Lung (tissue), 12 donors: ENCODE measurements around the gene A3GALT2. TPM values are rescaled to one million over a fixed set of nuclear protein-coding genes. Genes with fewer than 3 reads are reported as not detected.

ENCODE experiments used
- ATAC-seq: fragments of 200-7000 bp; cut with Tn5 transposase; one replicate; pipeline ENCODE4 v1.9.1; 2020; ENCODE audit warnings: moderate number of reproducible peaks; ENCODE audit not compliant: insufficient read depth, low FRiP score
- DNase-seq, 3 donors: peaks; one replicate each; pipeline ENCODE4 v3.0.0-alpha.2; 2013 to 2017
- H3K27ac ChIP-seq, 2 donors: one replicate each; pipeline ENCODE4 v1.5.1; 2013; ENCODE audit warnings: mild to moderate bottlenecking in 2 of 2, moderate library complexity in 2 of 2, control low read depth in 1 of 2, inconsistent platforms in 1 of 2, low read depth in 1 of 2, low read length in 1 of 2
- H3K27me3 ChIP-seq, 3 donors: one replicate each; pipeline ENCODE4 v1.5.1; 2013; ENCODE audit warnings: low read length in 2 of 3; ENCODE audit not compliant: control insufficient read depth in 3 of 3, insufficient read depth in 3 of 3
- H3K36me3 ChIP-seq, 4 donors: one replicate each; pipeline ENCODE4 v1.5.1; 2013; ENCODE audit warnings: low read length in 4 of 4, mild to moderate bottlenecking in 1 of 4, moderate library complexity in 1 of 4; ENCODE audit not compliant: control insufficient read depth in 4 of 4, insufficient read depth in 4 of 4
- H3K4me1 ChIP-seq, 5 donors: one replicate each; pipeline ENCODE4 v1.5.1; 2013; ENCODE audit warnings: low read length in 5 of 5, mild to moderate bottlenecking in 2 of 5, moderate library complexity in 1 of 5; ENCODE audit not compliant: control insufficient read depth in 5 of 5, insufficient read depth in 5 of 5
- H3K4me3 ChIP-seq: one replicate; pipeline ENCODE4 v1.5.1; 2013; ENCODE audit warnings: mild to moderate bottlenecking, control low read depth, moderate library complexity
- H3K9ac ChIP-seq, 2 donors: one replicate each; pipeline ENCODE4 v1.5.1; 2013; ENCODE audit warnings: low read length in 2 of 2, control low read depth in 1 of 2; ENCODE audit not compliant: insufficient read depth in 1 of 2
- H3K9me3 ChIP-seq, 4 donors: one replicate each; pipeline ENCODE4 v1.5.1; 2013; ENCODE audit warnings: low read length in 3 of 4, mild to moderate bottlenecking in 1 of 4, moderate library complexity in 1 of 4; ENCODE audit not compliant: control insufficient read depth in 4 of 4, insufficient read depth in 3 of 4
- WGBS, 2 donors: extraction: QIAGEN DNeasy Blood & Tissue Kit; methylation state at CpG; one replicate each; pipeline ENCODE4 v1.1.7; 2013; 5-methylcytosine and 5-hydroxymethylcytosine counted together
- polyA plus RNA-seq, 2 donors: library from polyadenylated mRNA; stranded (reverse); fragments of 200-250 nt; gene quantifications; one replicate each; pipeline ENCODE4 v1.2.1, GENCODE V29; 2013
- total RNA-seq, 2 donors: library from RNA; depleted of rRNA in 1 of 2; stranded (reverse); fragments of >200 nt in 1 of 2; gene quantifications; one replicate each; pipeline ENCODE4 v1.2.1, GENCODE V29; 2014 to 2021
- TF ChIP-seq, protein P1 (sequence below): IDR thresholded peaks from 2 replicates; pipeline ENCODE4 v1.5.1; 2012; ENCODE audit warnings: mild to moderate bottlenecking; ENCODE audit errors: control extremely low read depth, extremely low read depth
- donor health status: control.
- donor health status: control.
- donor health status: Bipolar disorder and iron deficiency.
- donor health status: healthy.
- donor health status: DM: yes; HTN: yes; CAD: no.

Gene A3GALT2
- total and polyA plus RNA-seq, 4 donors, result 0.07 to 0.28 TPM; not detected in 2

DNA sequence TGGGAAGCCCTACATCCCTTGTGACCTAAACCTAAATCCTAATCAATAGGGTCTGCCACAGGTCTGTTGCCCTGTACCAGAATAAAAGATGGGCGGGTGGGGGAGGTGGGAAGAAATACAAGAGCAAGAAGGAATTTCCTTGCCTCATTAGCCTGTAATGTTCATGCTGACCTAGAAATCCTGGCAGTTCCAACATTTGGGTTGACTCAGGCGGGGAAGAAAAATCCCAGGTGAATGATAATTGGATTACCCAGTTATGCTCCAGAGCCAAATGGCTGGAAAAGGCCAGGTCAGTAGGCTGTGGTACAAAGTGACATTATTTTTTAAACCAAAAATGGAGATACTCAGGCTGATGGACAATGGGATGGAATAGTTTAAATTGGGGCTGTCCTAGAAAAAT is 27.3 kb upstream of the A3GALT2 start:
- Histone ChIP-seq H3K9ac (peak overlapping the region; percentile 80 to 89), H3K4me1 (peaks cover 9 to 57% (median 22%) of the 10 kb centered on the region in 5 donors), H3K27me3 (no peaks in the 10 kb centered on the region), H3K9me3 (no peaks in the 10 kb centered on the region), H3K36me3 (peaks cover 0 to 6% (median 0%) of the 10 kb centered on the region in 4 donors), H3K4me3 (peak overlapping the region; percentile 19), H3K27ac (peak overlapping the region; percentile 62 to 96)
- no peak for ATAC-seq
- TF ChIP-seq, protein P1, sequence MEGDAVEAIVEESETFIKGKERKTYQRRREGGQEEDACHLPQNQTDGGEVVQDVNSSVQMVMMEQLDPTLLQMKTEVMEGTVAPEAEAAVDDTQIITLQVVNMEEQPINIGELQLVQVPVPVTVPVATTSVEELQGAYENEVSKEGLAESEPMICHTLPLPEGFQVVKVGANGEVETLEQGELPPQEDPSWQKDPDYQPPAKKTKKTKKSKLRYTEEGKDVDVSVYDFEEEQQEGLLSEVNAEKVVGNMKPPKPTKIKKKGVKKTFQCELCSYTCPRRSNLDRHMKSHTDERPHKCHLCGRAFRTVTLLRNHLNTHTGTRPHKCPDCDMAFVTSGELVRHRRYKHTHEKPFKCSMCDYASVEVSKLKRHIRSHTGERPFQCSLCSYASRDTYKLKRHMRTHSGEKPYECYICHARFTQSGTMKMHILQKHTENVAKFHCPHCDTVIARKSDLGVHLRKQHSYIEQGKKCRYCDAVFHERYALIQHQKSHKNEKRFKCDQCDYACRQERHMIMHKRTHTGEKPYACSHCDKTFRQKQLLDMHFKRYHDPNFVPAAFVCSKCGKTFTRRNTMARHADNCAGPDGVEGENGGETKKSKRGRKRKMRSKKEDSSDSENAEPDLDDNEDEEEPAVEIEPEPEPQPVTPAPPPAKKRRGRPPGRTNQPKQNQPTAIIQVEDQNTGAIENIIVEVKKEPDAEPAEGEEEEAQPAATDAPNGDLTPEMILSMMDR, result no peak
- peak in 1 of 3 donors; percentile 11 for DNase-seq
- WGBS, 2 donors, result 60 to 78% methylated on average over 2 of the region's 2 CpGs

DNA sequence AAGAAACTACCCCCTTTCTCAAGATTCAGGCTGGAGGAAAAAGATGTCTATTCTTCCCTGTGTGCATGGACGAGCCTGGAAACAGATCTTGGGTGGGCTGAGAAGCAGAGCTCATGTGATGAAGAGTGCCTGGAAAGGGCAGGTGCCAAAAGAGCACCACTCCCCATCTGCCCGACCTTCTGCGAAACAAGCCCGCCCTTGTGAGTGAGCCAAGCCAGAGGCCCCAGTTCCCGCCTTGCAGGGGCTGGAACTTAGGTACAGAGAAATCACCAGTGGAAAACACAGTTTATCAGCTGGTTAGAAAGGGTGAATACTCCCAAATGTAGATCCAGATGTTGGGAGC is 26.7 kb upstream of the A3GALT2 start:
- peaks cover 0 to 6% (median 0%) of the 10 kb centered on the region in 4 donors for H3K36me3 ChIP-seq
- TF ChIP-seq, protein P1, result no peak
- H3K27me3 ChIP-seq, result no peaks in the 10 kb centered on the region
- peaks cover 11 to 63% (median 25%) of the 10 kb centered on the region in 5 donors for H3K4me1 ChIP-seq
- peak overlapping the region; percentile 89 to 96 for H3K27ac ChIP-seq
- no peak for ATAC-seq
- H3K4me3 ChIP-seq, result no peak overlapping the region
- 44 to 52% methylated on average over 5 of the region's 5 CpGs for WGBS, 2 donors
- no peaks in the 10 kb centered on the region for H3K9me3 ChIP-seq
- H3K9ac ChIP-seq, result peak overlapping the region in 1 of 2 donors; percentile 63
- DNase-seq, result peak in 2 of 3 donors; percentile 14 to 35

DNA sequence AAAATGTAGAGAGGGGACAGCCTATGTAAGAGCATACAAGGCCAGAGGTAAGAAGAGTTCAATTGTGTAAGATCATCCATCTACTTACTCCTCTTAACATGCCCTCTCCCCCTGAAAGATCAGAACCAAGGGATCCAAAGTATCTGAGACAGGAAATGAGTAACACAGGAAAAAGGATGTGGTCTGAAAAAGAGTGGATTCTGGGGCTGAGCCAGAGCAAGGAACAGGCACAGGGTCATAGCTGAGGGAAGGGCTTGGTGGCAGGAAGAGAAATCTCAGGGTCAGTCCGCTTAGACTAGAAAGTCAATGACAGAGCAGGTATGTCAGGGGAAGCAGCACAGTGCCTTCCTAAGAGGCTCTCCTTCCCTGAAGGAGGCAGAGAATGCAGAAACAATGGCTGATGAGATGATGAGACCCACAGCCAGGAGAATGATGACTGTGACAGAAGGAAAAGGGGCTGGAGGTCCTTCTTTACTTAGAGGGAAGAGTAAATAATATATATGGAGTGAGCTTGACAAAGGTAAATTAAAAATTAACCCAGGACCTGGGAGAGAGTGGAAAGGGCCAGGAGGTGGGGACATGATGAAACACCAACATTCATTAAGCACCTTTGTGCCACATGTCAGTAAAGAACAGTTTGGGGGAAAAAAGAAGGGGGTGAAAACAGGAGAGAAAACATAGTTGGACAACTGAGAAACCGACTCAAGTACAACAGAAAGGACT is 26.2 kb upstream of the A3GALT2 start:
- no peak overlapping the region for H3K4me3 ChIP-seq
- H3K4me1 ChIP-seq, result peaks cover 16 to 68% (median 31%) of the 10 kb centered on the region in 5 donors
- peak in 2 of 3 donors; percentile 52 to 78 for DNase-seq
- H3K27me3 ChIP-seq, result no peaks in the 10 kb centered on the region
- WGBS, 2 donors, result 19 to 31% methylated on average over 2 of the region's 2 CpGs
- H3K27ac ChIP-seq, result peak overlapping the region; percentile 89 to 96
- peaks cover 0 to 6% (median 0%) of the 10 kb centered on the region in 4 donors for H3K36me3 ChIP-seq
- TF ChIP-seq, protein P1, result no peak
- ATAC-seq, result peak; percentile 12
- H3K9me3 ChIP-seq, result no peaks in the 10 kb centered on the region
- peak overlapping the region; percentile 44 to 63 for H3K9ac ChIP-seq
